HG03460 (cell line): ENCODE measurements around the gene STRIP1.
A peak's percentile ranks its signal among the peaks of the same experiment; 100 is the strongest.

Experiments
- ATAC-seq: cut with Tn5 transposase; IDR thresholded peaks from one replicate; pipeline ENCODE4 v1.9.1; 2021; ENCODE audit not compliant: unreplicated experiment

Gene STRIP1

DNA sequence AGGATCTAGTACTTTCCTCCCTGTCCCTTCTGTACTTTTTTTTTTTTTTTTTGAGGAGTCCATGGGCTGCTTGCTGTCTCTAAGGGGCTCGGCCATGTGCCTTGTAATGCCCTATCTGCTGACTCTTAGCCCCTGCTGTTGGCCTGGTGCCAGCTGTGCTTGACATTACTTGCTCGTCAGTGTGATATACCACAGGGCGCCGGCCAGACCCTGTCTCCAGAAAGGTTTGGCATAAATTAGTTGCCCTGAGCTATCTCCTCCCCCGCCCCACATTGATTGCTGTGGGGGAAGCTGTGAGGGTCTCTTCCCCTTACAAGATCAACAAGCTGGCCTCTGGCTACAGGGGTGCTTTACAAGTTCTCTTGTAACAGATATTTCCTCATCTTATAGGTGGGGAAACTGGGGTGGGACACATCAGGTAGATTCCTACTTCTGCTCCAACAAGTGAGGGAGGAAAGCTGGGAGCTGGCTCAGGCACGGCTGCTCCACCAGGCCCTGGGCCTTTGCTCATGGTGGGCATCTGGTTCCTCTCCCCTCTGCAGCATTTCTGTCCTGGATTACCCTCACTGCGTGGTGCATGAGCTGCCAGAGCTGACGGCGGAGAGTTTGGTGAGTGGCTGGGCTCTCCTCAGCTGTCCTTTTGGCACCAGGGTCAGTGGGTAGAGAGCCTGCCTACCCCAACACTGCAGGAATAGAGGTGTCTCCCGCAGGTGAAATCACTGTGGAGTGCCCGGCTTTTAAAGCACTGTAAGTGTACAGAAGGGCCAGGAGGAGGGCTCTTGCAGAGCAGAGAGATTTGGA is 15.6 kb downstream of the STRIP1 start:
- ATAC-seq = no peak

DNA sequence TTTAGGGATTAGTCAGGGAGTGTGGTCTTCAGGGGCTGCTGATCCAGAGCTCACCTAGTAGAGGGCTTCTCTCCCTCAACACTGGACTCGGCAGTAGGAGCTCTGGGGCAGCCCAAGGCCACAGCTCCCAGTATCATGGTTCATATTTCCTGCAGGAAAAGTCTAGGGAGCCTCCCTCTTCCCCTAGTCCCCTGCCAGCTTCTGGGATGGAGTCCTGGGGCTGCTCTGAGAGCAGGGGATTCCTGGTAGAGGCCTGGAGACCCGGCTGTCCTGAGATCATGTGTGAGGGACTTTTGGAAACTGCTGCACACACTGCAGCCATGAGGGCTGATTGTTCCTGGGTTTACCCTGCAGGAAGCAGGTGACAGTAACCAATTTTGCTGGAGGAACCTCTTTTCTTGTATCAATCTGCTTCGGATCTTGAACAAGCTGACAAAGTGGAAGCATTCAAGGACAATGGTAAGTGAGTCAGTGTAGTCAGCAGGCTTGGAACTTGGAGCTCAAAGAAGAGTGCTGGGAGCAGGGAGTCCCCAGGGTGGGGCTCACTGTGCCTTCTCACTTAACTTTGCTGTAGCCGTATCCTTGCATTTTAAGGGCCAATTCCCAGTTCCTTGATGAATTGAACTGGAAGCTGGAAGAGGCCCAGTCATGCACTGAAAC is 16.3 kb downstream of the STRIP1 start:
- ATAC-seq = no peak

GRCh38 chr1:110051262-110051648 is 16.8 kb downstream of the STRIP1 start:
- ATAC-seq = no peak

DNA sequence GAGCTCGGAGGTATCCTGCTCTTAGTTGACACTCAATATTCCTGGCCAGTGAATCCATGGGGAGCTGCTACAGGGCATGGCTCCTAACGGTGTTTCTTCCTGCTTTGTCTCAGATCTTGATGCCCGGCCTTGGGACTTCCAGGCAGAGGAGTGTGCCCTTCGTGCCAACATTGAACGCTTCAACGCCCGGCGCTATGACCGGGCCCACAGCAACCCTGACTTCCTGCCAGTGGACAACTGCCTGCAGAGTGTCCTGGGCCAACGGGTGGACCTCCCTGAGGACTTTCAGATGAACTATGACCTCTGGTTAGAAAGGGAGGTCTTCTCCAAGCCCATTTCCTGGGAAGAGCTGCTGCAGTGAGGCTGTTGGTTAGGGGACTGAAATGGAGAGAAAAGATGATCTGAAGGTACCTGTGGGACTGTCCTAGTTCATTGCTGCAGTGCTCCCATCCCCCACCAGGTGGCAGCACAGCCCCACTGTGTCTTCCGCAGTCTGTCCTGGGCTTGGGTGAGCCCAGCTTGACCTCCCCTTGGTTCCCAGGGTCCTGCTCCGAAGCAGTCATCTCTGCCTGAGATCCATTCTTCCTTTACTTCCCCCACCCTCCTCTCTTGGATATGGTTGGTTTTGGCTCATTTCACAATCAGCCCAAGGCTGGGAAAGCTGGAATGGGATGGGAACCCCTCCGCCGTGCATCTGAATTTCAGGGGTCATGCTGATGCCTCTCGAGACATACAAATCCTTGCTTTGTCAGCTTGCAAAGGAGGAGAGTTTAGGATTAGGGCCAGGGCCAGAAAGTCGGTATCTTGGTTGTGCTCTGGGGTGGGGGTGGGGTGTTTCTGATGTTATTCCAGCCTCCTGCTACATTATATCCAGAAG is 19.4 kb downstream of the STRIP1 start:
- peak; percentile 59 for ATAC-seq

GRCh38 chr1:110055493-110056284 is 21.3 kb downstream of the STRIP1 start:
- no peak for ATAC-seq

- no peak for ATAC-seq
Observed at GRCh38 chr1:110056285-110056683, 21.9 kb downstream of the STRIP1 start.

DNA sequence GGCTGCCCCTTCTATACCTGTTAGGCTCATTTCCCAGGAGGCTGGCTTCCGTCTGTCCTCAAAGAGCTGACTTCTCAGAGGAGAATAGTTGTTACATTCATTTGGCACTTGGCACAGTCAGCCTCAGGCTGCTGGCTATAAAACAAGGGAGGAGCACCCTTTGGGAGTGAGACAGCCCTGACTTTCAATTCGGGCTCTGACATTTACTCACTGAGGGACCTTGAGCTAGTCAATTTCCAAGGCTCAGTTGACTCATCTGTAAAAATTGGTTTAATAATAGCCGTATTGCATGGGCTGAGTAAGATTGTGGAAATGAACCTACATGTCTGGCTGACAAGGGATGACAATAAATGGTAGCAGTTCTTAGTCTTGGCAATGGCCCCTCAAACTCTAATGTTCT is 22.4 kb downstream of the STRIP1 start:
- no peak for ATAC-seq

GRCh38 chr1:110057963-110058518 is 23.6 kb downstream of the STRIP1 start:
- ATAC-seq = no peak

DNA sequence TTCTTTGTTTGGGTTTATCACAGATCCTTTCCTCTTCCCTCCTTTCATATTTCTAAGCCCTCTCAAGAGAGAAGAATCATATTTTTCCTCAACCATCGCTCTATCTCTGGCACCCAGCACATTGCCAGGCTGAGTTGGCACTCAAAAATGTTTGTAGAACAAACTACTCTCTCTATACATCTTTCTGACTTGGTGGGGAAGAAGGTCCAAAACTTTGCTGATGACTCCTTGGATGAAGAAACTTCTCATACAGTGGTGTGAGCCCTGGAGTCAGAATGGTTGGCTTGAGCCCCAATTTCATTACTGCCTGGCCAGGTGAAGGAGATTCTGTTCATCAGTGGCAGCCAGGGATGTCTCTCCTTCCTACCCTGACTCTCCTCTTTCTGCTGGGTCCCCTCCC is 24.2 kb downstream of the STRIP1 start:
- no peak for ATAC-seq

- ATAC-seq = no peak
Observed at GRCh38 chr1:110059133-110059863, 24.9 kb downstream of the STRIP1 start.

GRCh38 chr1:110060034-110060661 is 25.7 kb downstream of the STRIP1 start:
- ATAC-seq = no peak

GRCh38 chr1:110060662-110061060 is 26.2 kb downstream of the STRIP1 start:
- ATAC-seq = no peak

DNA sequence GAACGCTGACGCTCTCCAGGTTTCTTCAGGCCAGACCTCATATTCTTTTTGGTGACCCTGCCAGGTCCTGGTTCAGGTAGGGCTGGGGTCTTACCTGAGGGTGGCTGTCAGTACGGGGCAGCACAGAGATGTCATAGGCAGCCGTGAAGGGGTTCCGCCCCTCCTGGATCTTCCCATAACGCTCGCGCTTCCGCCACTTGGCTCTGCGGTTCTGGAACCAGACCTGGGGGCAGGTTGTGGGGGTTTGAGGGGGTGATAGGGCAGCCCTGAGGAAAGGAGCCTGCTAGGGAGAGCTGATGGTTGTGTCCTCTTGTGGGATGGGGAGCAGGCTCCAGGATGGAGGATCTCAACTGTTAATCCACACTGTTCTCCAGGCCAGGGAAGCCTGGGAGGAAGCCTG is 26.9 kb downstream of the STRIP1 start:
- ATAC-seq = no peak

- ATAC-seq = no peak
Observed at GRCh38 chr1:110062612-110063011, 28.2 kb downstream of the STRIP1 start.

GRCh38 chr1:110063781-110064180 is 29.4 kb downstream of the STRIP1 start:
- ATAC-seq = no peak

- ATAC-seq = no peak
Observed at GRCh38 chr1:110064576-110065337, 30.3 kb downstream of the STRIP1 start.

DNA sequence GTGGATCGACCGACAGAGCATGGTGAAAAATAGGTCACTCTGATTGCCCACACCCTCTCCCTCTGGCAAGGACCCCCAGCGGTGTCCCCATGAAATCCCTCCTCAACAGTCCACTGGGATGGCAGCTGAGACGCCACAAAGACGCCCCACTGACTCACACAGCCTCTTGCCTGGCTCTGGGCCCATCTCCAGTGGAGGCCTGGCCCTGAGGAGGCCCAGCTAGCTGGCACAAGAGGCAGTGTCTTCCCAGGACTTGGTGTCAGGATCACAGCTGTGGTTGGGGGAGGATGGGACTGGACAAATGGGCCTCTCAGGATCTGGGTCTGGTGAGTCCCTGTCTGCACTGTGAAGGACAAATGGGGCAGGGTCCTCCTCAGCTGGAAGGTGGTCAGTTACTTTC is 31.4 kb downstream of the STRIP1 start:
- ATAC-seq = no peak

DNA sequence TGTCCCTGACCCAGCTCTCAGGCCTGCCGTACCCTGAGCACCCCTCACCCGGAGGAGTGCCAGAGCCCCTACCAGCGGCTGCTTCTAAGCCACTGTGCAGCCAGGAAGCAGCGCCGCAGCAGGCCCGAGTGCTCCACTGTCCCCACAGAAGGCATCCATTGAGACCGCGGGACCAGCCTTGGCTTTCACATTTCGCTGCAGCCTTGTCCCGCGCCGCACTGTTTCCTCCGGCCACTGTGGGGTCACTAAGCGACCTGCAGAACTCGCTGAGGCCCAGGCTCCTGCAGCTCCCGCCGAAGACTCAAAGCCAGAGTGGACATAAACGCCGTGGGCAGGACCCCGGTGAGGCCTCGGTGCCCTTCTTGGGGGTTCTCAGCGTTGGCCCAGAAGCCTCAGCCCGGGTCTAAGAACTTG is 33.1 kb downstream of the STRIP1 start:
- no peak for ATAC-seq
